HepG2 (cell line): ENCODE measurements around the gene ZFAND6. TPM values are rescaled to one million over a fixed set of nuclear protein-coding genes. Genes with fewer than 3 reads are reported as not detected.

Source experiments
- ATF2 ChIP-seq: sonication (generic); formaldehyde crosslinking; IDR thresholded peaks from 2 replicates; pipeline ENCODE4 v1.4.0; 2020; ENCODE audit warnings: missing genetic modification reagents
- ISL2 ChIP-seq: sonication (generic); formaldehyde crosslinking; IDR thresholded peaks from 2 replicates; pipeline ENCODE4 v1.5.0; 2020; ENCODE audit warnings: missing genetic modification reagents
- KLF6 ChIP-seq: IDR thresholded peaks from 2 replicates; pipeline ENCODE4 v1.8.0; 2016; ENCODE audit warnings: missing biosample characterization, missing genetic modification reagents
- KLF9 ChIP-seq: IDR thresholded peaks from 2 replicates; pipeline ENCODE4 v1.6.1; 2016; ENCODE audit warnings: low read depth
- MAFF ChIP-seq: IDR thresholded peaks from 2 replicates; pipeline ENCODE4 v1.6.1; 2011; ENCODE audit warnings: low read depth, low read length, improper control_type of control experiment
- NFATC3 ChIP-seq: sonication (generic); formaldehyde crosslinking; IDR thresholded peaks from 2 replicates; pipeline ENCODE4 v1.5.1; 2020; ENCODE audit warnings: mild to moderate bottlenecking, missing genetic modification reagents
- RXRA ChIP-seq: sonication (generic); formaldehyde crosslinking; IDR thresholded peaks from 2 replicates; pipeline ENCODE4 v1.5.1; 2020; ENCODE audit warnings: missing genetic modification reagents
- SOX5 ChIP-seq: IDR thresholded peaks from 2 replicates; pipeline ENCODE4 v1.6.1; 2016; ENCODE audit warnings: borderline replicate concordance
- SP4 ChIP-seq: sonication (generic); formaldehyde crosslinking; IDR thresholded peaks from 2 replicates; pipeline ENCODE4 v1.8.1; 2023; ENCODE audit warnings: mild to moderate bottlenecking, missing genetic modification reagents
- TSC22D2 ChIP-seq: sonication (generic); formaldehyde crosslinking; IDR thresholded peaks from 2 replicates; pipeline ENCODE4 v1.5.1; 2020; ENCODE audit warnings: missing genetic modification reagents, mild to moderate bottlenecking, borderline replicate concordance
- ZGPAT ChIP-seq: IDR thresholded peaks from 2 replicates; pipeline ENCODE4 v1.6.1; 2016; ENCODE audit warnings: mild to moderate bottlenecking
- ZNF264 ChIP-seq: sonication (generic); formaldehyde crosslinking; IDR thresholded peaks from 2 replicates; pipeline ENCODE4 v1.4.0; 2020; ENCODE audit warnings: missing genetic modification reagents
- ZNF598 ChIP-seq: sonication (generic); formaldehyde crosslinking; IDR thresholded peaks from 2 replicates; pipeline ENCODE4 v1.5.1; 2020; ENCODE audit warnings: mild to moderate bottlenecking, missing genetic modification reagents, borderline replicate concordance
- ZNF772 ChIP-seq: sonication (generic); formaldehyde crosslinking; IDR thresholded peaks from 2 replicates; pipeline ENCODE4 v1.5.0; 2020; ENCODE audit warnings: mild to moderate bottlenecking, missing genetic modification reagents
- ZNF850 ChIP-seq: sonication (generic); formaldehyde crosslinking; conservative IDR thresholded peaks from 2 replicates; pipeline ENCODE4 v1.9.0; 2021; ENCODE audit warnings: mild to moderate bottlenecking, missing genetic modification reagents
- polyA plus RNA-seq, 8 experiments: library from polyadenylated mRNA; depleted of rRNA in 3 of 8; stranded (reverse) in 7 of 8; unstranded in 1 of 8; fragments of >200 nt; fragmentation: Illumina TruSeq in 4 of 8; extraction: Trizol in 4 of 8; gene quantifications; 2 replicates each; pipeline versions ENCODE4 v1.2.1 to v1.2.3, GENCODE V29; 2011 to 2016; ENCODE audit warnings: low read depth in 4 of 8, missing spikeins in 1 of 8, mixed read lengths in 1 of 8; ENCODE audit not compliant: insufficient read depth in 1 of 8
- total RNA-seq, 5 experiments: library from RNA; depleted of rRNA; stranded (reverse); fragments of >200 nt; fragmentation: Illumina TruSeq; extraction: Trizol; gene quantifications; 2 replicates each; pipeline ENCODE4 v1.2.3, GENCODE V29; 2016; ENCODE audit warnings: low read depth in 1 of 5
- TF ChIP-seq, protein P1 (sequence below): sonication (generic); formaldehyde crosslinking; IDR thresholded peaks from 2 replicates; pipeline ENCODE4 v1.8.0; 2022; ENCODE audit warnings: missing genetic modification reagents, mild to moderate bottlenecking, moderate library complexity, borderline replicate concordance
- TF ChIP-seq, protein P2 (sequence below): sonication (generic); formaldehyde crosslinking; conservative IDR thresholded peaks from 2 replicates; pipeline ENCODE4 v1.4.0; 2020; ENCODE audit warnings: mild to moderate bottlenecking, missing genetic modification reagents, moderate library complexity
- TF ChIP-seq, protein P3 (sequence below): sonication (generic); formaldehyde crosslinking; IDR thresholded peaks from 2 replicates; pipeline ENCODE4 v1.5.0; 2020; ENCODE audit warnings: mild to moderate bottlenecking, missing genetic modification reagents

ZFAND6 gene
- total and polyA plus RNA-seq, 2 of the 13 experiments (the other 11 are each of a cell fraction or from before 2014, with no cell fraction given) = 84.2 to 115 TPM

- TF ChIP-seq ZNF264 (CRISPR knock-in tag) (peak; percentile 48; the same call in 1 of the 2 replicates), NFATC3 (CRISPR knock-in tag) (no peak), ISL2 (CRISPR knock-in tag) (no peak), SP4 (0 out of 2 replicates have a peak, but pooled peaks have one; percentile 40), ZGPAT (peak; percentile 60), ZNF772 (no peak), ATF2 (CRISPR knock-in tag) (0 out of 2 replicates have a peak, but pooled peaks have one; percentile 24), ZNF850 (no peak), SOX5 (CRISPR knock-in tag) (peak; percentile 69), TSC22D2 (CRISPR knock-in tag) (no peak), KLF9 (CRISPR knock-in tag) (no peak), RXRA (CRISPR knock-in tag) (peak; percentile 95), ZNF598 (CRISPR knock-in tag) (no peak), MAFF (no peak), KLF6 (CRISPR knock-in tag) (no peak)
- TF ChIP-seq, protein P1, sequence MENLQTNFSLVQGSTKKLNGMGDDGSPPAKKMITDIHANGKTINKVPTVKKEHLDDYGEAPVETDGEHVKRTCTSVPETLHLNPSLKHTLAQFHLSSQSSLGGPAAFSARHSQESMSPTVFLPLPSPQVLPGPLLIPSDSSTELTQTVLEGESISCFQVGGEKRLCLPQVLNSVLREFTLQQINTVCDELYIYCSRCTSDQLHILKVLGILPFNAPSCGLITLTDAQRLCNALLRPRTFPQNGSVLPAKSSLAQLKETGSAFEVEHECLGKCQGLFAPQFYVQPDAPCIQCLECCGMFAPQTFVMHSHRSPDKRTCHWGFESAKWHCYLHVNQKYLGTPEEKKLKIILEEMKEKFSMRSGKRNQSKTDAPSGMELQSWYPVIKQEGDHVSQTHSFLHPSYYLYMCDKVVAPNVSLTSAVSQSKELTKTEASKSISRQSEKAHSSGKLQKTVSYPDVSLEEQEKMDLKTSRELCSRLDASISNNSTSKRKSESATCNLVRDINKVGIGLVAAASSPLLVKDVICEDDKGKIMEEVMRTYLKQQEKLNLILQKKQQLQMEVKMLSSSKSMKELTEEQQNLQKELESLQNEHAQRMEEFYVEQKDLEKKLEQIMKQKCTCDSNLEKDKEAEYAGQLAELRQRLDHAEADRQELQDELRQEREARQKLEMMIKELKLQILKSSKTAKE (CRISPR knock-in tag) = peak; percentile 47; the same call in 1 of the 2 replicates
- TF ChIP-seq, protein P2, sequence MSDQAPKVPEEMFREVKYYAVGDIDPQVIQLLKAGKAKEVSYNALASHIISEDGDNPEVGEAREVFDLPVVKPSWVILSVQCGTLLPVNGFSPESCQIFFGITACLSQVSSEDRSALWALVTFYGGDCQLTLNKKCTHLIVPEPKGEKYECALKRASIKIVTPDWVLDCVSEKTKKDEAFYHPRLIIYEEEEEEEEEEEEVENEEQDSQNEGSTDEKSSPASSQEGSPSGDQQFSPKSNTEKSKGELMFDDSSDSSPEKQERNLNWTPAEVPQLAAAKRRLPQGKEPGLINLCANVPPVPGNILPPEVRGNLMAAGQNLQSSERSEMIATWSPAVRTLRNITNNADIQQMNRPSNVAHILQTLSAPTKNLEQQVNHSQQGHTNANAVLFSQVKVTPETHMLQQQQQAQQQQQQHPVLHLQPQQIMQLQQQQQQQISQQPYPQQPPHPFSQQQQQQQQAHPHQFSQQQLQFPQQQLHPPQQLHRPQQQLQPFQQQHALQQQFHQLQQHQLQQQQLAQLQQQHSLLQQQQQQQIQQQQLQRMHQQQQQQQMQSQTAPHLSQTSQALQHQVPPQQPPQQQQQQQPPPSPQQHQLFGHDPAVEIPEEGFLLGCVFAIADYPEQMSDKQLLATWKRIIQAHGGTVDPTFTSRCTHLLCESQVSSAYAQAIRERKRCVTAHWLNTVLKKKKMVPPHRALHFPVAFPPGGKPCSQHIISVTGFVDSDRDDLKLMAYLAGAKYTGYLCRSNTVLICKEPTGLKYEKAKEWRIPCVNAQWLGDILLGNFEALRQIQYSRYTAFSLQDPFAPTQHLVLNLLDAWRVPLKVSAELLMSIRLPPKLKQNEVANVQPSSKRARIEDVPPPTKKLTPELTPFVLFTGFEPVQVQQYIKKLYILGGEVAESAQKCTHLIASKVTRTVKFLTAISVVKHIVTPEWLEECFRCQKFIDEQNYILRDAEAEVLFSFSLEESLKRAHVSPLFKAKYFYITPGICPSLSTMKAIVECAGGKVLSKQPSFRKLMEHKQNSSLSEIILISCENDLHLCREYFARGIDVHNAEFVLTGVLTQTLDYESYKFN (CRISPR knock-in tag) = peak; percentile 89
- TF ChIP-seq, protein P3, sequence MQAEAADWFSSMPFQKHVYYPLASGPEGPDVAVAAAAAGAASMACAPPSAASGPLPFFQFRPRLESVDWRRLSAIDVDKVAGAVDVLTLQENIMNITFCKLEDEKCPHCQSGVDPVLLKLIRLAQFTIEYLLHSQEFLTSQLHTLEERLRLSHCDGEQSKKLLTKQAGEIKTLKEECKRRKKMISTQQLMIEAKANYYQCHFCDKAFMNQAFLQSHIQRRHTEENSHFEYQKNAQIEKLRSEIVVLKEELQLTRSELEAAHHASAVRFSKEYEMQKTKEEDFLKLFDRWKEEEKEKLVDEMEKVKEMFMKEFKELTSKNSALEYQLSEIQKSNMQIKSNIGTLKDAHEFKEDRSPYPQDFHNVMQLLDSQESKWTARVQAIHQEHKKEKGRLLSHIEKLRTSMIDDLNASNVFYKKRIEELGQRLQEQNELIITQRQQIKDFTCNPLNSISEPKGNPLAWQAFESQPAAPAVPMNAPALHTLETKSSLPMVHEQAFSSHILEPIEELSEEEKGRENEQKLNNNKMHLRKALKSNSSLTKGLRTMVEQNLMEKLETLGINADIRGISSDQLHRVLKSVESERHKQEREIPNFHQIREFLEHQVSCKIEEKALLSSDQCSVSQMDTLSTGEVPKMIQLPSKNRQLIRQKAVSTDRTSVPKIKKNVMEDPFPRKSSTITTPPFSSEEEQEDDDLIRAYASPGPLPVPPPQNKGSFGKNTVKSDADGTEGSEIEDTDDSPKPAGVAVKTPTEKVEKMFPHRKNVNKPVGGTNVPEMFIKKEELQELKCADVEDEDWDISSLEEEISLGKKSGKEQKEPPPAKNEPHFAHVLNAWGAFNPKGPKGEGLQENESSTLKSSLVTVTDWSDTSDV = no peak
These were observed 112.3 kb downstream of the ZFAND6 start (continued) for GRCh38 chr15:80171787-80172186.
